Endothelial cell of umbilical vein (primary cell): ENCODE results near the gene CFAP68. TPM values are rescaled to one million over a fixed set of nuclear protein-coding genes. Genes with fewer than 3 reads are reported as not detected.
A peak's percentile ranks its signal among the peaks of the same experiment; 100 is the strongest.

Experiments used
- BruUV-seq: library from RNA; stranded (reverse); fragments of 400-500 nt; replicated peaks from 2 replicates; lab custom pipeline; 2021; lab: Mats Ljungman, UMichigan
- CTCF ChIA-PET: fragments of 300-600, 350-600 bp; sonication (Branson Sonifier 250); formaldehyde crosslinking; loops from one replicate; lab custom pipeline; 2021; ENCODE audit warnings: antibody characterized with exemption, inconsistent platforms; lab: Charles Lee
- POLR2A ChIA-PET: fragments of 300-600, 350-600 bp; sonication (Branson Sonifier 250); formaldehyde crosslinking; loops from one replicate; lab custom pipeline; 2021; ENCODE audit warnings: antibody characterized with exemption, inconsistent platforms; lab: Charles Lee
- DNase-seq: peaks from one replicate; pipeline ENCODE4 v3.0.0-alpha.2; 2011; ENCODE audit warnings: low read depth, low spot score
- FAIRE-seq: peaks from 2 replicates; lab custom pipeline; 2011; peaks lifted over from hg19 to GRCh38; lab: Jason Lieb, UNC
- H2AFZ ChIP-seq: 2 replicates; pipeline ENCODE4 v1.6.0; 2012; ENCODE audit warnings: low read depth, low read length, control low read depth, inconsistent platforms
- H3K27ac ChIP-seq: 2 replicates; pipeline ENCODE4 v1.5.1; 2011; ENCODE audit warnings: low read depth, mild to moderate bottlenecking, control low read depth, low read length, moderate library complexity; ENCODE audit not compliant: insufficient read depth
- H3K27me3 ChIP-seq, 2 experiments: 2 replicates each; pipeline versions ENCODE4 v1.6.0 to v1.6.1; 2011; ENCODE audit warnings: low read length in 2 of 2, mixed read lengths in 1 of 2; ENCODE audit not compliant: control insufficient read depth in 2 of 2, insufficient read depth in 2 of 2
- H3K36me3 ChIP-seq, 2 experiments: 2 replicates in 1 of 2; 3 replicates in 1 of 2; pipeline ENCODE4 v1.5.1; 2011; ENCODE audit warnings: low read length in 2 of 2, mild to moderate bottlenecking in 1 of 2, moderate library complexity in 1 of 2; ENCODE audit not compliant: control insufficient read depth in 2 of 2, insufficient read depth in 2 of 2; ENCODE audit errors: extremely low read depth in 1 of 2
- H3K4me1 ChIP-seq: 3 replicates; pipeline ENCODE4 v1.5.1; 2011; ENCODE audit warnings: mild to moderate bottlenecking, low read length; ENCODE audit not compliant: control insufficient read depth, insufficient read depth; ENCODE audit errors: extremely low read depth
- H3K4me2 ChIP-seq: 2 replicates; pipeline ENCODE4 v1.6.1; 2011; ENCODE audit warnings: low read length, control low read depth, mixed read lengths; ENCODE audit not compliant: insufficient read depth
- H3K4me3 ChIP-seq, 3 experiments: fragments of 200-600 bp in 1 of 3; sonication (generic), shearing (Covaris generic) in 1 of 3; replicated peaks in 1 of 3; 2 replicates each; pipeline ENCODE4 v1.5.1; 2011 to 2016; ENCODE audit warnings: control low read depth in 3 of 3, low read length in 3 of 3, mild to moderate bottlenecking in 2 of 3, inconsistent platforms in 1 of 3, low read depth in 1 of 3, moderate library complexity in 1 of 3; ENCODE audit not compliant: insufficient read depth in 1 of 3
- H3K79me2 ChIP-seq: 2 replicates; pipeline ENCODE4 v1.6.0; 2012; ENCODE audit warnings: low read length, inconsistent platforms; ENCODE audit not compliant: control insufficient read depth, insufficient read depth
- H3K9ac ChIP-seq: replicated peaks from 2 replicates; pipeline ENCODE3; 2011; ENCODE audit warnings: low read length, control low read depth; ENCODE audit not compliant: insufficient read depth; ENCODE audit errors: extremely low read depth
- H3K9me1 ChIP-seq: replicated peaks from 3 replicates; pipeline ENCODE4 v1.6.0; 2011; ENCODE audit warnings: mild to moderate bottlenecking, low read length; ENCODE audit not compliant: control insufficient read depth, insufficient read depth; ENCODE audit errors: extremely low read depth
- H3K9me3 ChIP-seq: replicated peaks from 2 replicates; pipeline ENCODE4 v1.5.1; 2012; ENCODE audit warnings: low read length, inconsistent platforms; ENCODE audit not compliant: control insufficient read depth, insufficient read depth
- H4K20me1 ChIP-seq: replicated peaks from 2 replicates; pipeline ENCODE3; 2011; ENCODE audit warnings: mild to moderate bottlenecking, low read length; ENCODE audit not compliant: control insufficient read depth, insufficient read depth; ENCODE audit errors: extremely low read depth
- EZH2 ChIP-seq: IDR thresholded peaks from 2 replicates; pipeline ENCODE4 v1.6.1; 2012; ENCODE audit warnings: borderline replicate concordance, low read depth, mild to moderate bottlenecking, moderate library complexity, low read length, inconsistent platforms; ENCODE audit not compliant: severe bottlenecking
- FOS ChIP-seq: IDR thresholded peaks from 2 replicates; pipeline ENCODE4 v1.6.1; 2011; ENCODE audit warnings: mild to moderate bottlenecking, low read length, moderate library complexity, borderline replicate concordance; ENCODE audit not compliant: insufficient read depth
- GATA2 ChIP-seq: IDR thresholded peaks from 2 replicates; pipeline ENCODE4 v1.7.0; 2011; ENCODE audit warnings: low read depth, mild to moderate bottlenecking, moderate library complexity, mixed read lengths, low read length; ENCODE audit not compliant: insufficient read length, insufficient read depth
- JUN ChIP-seq: IDR thresholded peaks from 2 replicates; pipeline ENCODE4 v1.6.1; 2011; ENCODE audit warnings: borderline replicate concordance, low read depth; ENCODE audit not compliant: insufficient read length, insufficient read depth
- MAX ChIP-seq: IDR thresholded peaks from 2 replicates; pipeline ENCODE4 v1.6.1; 2011; ENCODE audit not compliant: insufficient read depth, insufficient read length
- MYC ChIP-seq: IDR thresholded peaks from one replicate; pipeline ENCODE4 v1.6.1; 2011; ENCODE audit warnings: mild to moderate bottlenecking, low read depth, low read length
- POLR2A ChIP-seq: IDR thresholded peaks from 2 replicates; pipeline ENCODE4 v1.6.1; 2012; ENCODE audit warnings: low read depth, mild to moderate bottlenecking, control low read depth, low read length
- POLR2AphosphoS5 ChIP-seq: IDR thresholded peaks from 2 replicates; pipeline ENCODE4 v1.6.1; 2012; ENCODE audit warnings: low read depth, mild to moderate bottlenecking, control low read depth, low read length, moderate library complexity; ENCODE audit not compliant: insufficient read depth
- dilution Hi-C: fragments of 300-500 bp; cut with MboI; formaldehyde crosslinking; loops from one replicate; pipeline ENCODE4 v1.15.0; 2019; ENCODE audit warnings: low sequenced_read_pairs; ENCODE audit not compliant: extremely low pct_ligation_motif_present
- intact Hi-C: fragments of 100-400 bp; cut with micrococcal nuclease; formaldehyde crosslinking; loops from one replicate; pipeline ENCODE4 v1.10.0; 2022
- polyA plus RNA-seq, 4 experiments: library from polyadenylated mRNA; depleted of rRNA in 3 of 4; stranded (reverse) in 3 of 4; unstranded in 1 of 4; fragments of >200 nt; gene quantifications; 2 replicates each; pipeline versions ENCODE4 v1.2.1 to v1.2.3, GENCODE V29; 2011 to 2012; ENCODE audit warnings: missing spikeins in 1 of 4
- total RNA-seq: library from RNA; stranded (reverse); gene quantifications from 2 replicates; pipeline ENCODE4 v1.2.3, GENCODE V29; 2021
- TF ChIP-seq, protein P1 (sequence below), 2 donors: IDR thresholded peaks; 1 replicate in 1 of 2; 2 replicates in 1 of 2; pipeline ENCODE4 v1.5.1; 2011; ENCODE audit warnings: low read length in 2 of 2, mild to moderate bottlenecking in 2 of 2, moderate library complexity in 2 of 2, control low read depth in 1 of 2, inconsistent platforms in 1 of 2, low read depth in 1 of 2; ENCODE audit not compliant: insufficient read depth in 1 of 2; ENCODE audit errors: extremely low read depth in 1 of 2

Gene CFAP68
- total and polyA plus RNA-seq, 2 donors (not counting 3 experiments of a cell fraction or from before 2014, with no cell fraction given): 7.4 to 10.6 TPM

GRCh38 chr11:111925953-111926352 lies 46.6 kb downstream of the CFAP68 start:
- peak overlapping the region; percentile 98 for H3K27ac ChIP-seq
- TF ChIP-seq MAX (no peak), FOS (no peak), POLR2A (no peak), MYC (no peak), GATA2 (no peak), POLR2AphosphoS5 (no peak), JUN (no peak), EZH2 (no peak)
- TF ChIP-seq, protein P1, sequence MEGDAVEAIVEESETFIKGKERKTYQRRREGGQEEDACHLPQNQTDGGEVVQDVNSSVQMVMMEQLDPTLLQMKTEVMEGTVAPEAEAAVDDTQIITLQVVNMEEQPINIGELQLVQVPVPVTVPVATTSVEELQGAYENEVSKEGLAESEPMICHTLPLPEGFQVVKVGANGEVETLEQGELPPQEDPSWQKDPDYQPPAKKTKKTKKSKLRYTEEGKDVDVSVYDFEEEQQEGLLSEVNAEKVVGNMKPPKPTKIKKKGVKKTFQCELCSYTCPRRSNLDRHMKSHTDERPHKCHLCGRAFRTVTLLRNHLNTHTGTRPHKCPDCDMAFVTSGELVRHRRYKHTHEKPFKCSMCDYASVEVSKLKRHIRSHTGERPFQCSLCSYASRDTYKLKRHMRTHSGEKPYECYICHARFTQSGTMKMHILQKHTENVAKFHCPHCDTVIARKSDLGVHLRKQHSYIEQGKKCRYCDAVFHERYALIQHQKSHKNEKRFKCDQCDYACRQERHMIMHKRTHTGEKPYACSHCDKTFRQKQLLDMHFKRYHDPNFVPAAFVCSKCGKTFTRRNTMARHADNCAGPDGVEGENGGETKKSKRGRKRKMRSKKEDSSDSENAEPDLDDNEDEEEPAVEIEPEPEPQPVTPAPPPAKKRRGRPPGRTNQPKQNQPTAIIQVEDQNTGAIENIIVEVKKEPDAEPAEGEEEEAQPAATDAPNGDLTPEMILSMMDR (IDR thresholded peaks at IDR 0.05; ENCODE audit: extremely low read depth in 1 of 2, insufficient read depth in 1 of 2, low read depth in 1 of 2, low read length in 2 of 2): no peak
- ChIA-PET CTCF (interaction anchor here (1.0 to 2.1 kb wide), 12 partner anchors 8 to 97 kb away, joined by 4 to 36 read pairs (median 6); partner anchors contain the start of gene DIXDC1), POLR2A (interaction anchor here (0.6 to 1.3 kb wide), 3 partner anchors 7 to 107 kb away, joined by 3 read pairs; partner anchors contain the start of gene C11orf52)
- no peaks in the 10 kb centered on the region for H3K36me3 ChIP-seq
- no peaks in the 10 kb centered on the region for H3K9me1 ChIP-seq
- peak overlapping the region; percentile 98 for H2AFZ ChIP-seq
- intact Hi-C loops: loop anchor here (2.0 to 5.0 kb wide), 6 partner anchors 49 to 355 kb away; partner anchors contain the start of genes ALG9, BCO2, SDHD and SIK2
- no peaks in the 10 kb centered on the region for H4K20me1 ChIP-seq
- no peaks in the 10 kb centered on the region for H3K27me3 ChIP-seq
- FAIRE-seq: no peak
- BruUV-seq: no TSS peak
- peak overlapping the region; percentile 75 for H3K4me2 ChIP-seq
- no peak overlapping the region for H3K4me3 ChIP-seq
- H3K9me3 ChIP-seq: no peaks in the 10 kb centered on the region
- H3K79me2 ChIP-seq: no peaks in the 10 kb centered on the region
- H3K4me1 ChIP-seq: peaks cover 28% of the 10 kb centered on the region
- dilution Hi-C loops: no loop called here
- no peak overlapping the region for H3K9ac ChIP-seq
- DNase-seq: no peak
